NB4 (cell line): Measurements from ENCODE around the gene ADAP1.

Experiments
- CTCF ChIP-seq: IDR thresholded peaks from one replicate; pipeline ENCODE4 v1.5.1; 2012; ENCODE audit warnings: low read depth, low read length
- MAX ChIP-seq: IDR thresholded peaks from 2 replicates; pipeline ENCODE4 v1.6.1; 2011; ENCODE audit warnings: low read depth, low read length

GRCh38 chr7:983004-983615, 28.6 kb upstream of the ADAP1 start, which contains the start of gene CYP2W1:
- TF ChIP-seq CTCF: no peak
- TF ChIP-seq MAX: no peak
